Mucosa of descending colon (tissue), 3 donors: ENCODE results near the gene EXD1. TPM values are rescaled to one million over a fixed set of nuclear protein-coding genes. Genes with fewer than 3 reads are reported as not detected.
A peak's percentile ranks its signal among the peaks of the same experiment; 100 is the strongest.
"Not testable (repeated sequence)": the region's sequence is repeated elsewhere in the genome, so short reads cannot be mapped to it uniquely, and the experiment has no call there.

Experiments
- ATAC-seq: fragments of 200-7000 bp; cut with Tn5 transposase; one replicate; pipeline ENCODE4 v1.9.1; 2020; ENCODE audit warnings: mild to moderate bottlenecking, moderate library complexity
- DNase-seq, 3 donors: peaks; one replicate each; pipeline ENCODE4 v3.0.0-alpha.2; 2020
- H3K36me3 ChIP-seq: fragments of 200-600 bp; one replicate; pipeline ENCODE4 v1.8.0; 2021; ENCODE audit warnings: low read depth, mild to moderate bottlenecking
- H3K4me1 ChIP-seq: fragments of 200-600 bp; one replicate; pipeline ENCODE4 v1.8.0; 2021; ENCODE audit warnings: low read depth, mild to moderate bottlenecking
- H3K4me3 ChIP-seq: fragments of 200-600 bp; one replicate; pipeline ENCODE4 v1.8.0; 2021; ENCODE audit warnings: mild to moderate bottlenecking
- H3K9me3 ChIP-seq: fragments of 200-600 bp; one replicate; pipeline ENCODE4 v1.8.0; 2021; ENCODE audit warnings: mild to moderate bottlenecking
- intact Hi-C, 2 donors: fragments of 100-400 bp; cut with DNase I in 1 of 2; cut with micrococcal nuclease in 1 of 2; formaldehyde crosslinking; loops; one replicate each; pipeline versions ENCODE4 v1.11.0 to v1.11.1; 2022; cut with DNase I, micrococcal nuclease
- total RNA-seq, 3 donors: library from RNA; stranded (reverse); fragmentation: NEBNext Ultra II Directional in 2 of 3; extraction: Animal tissue kit (Norgen Biotek cat#: 25700) in 2 of 3; gene quantifications; one replicate each; pipeline versions ENCODE4 v1.2.1 to v1.2.4, GENCODE V29; 2021 to 2023
- TF ChIP-seq, protein P1 (sequence below): fragments of 200-600 bp; IDR thresholded peaks from one replicate; pipeline ENCODE4 v1.8.0; 2022; ENCODE audit warnings: antibody characterized with exemption, mild to moderate bottlenecking
- donor health status: DM: no; HTN: no; CAD: no; lungs with moderate emphysema.
- donor health status: DM: no; HTN: no; CAD: no.
- donor health status: DM: no; HTN: yes; CAD: no.

The EXD1 gene
- total RNA-seq, 3 donors from 2014 or later: not detected

DNA sequence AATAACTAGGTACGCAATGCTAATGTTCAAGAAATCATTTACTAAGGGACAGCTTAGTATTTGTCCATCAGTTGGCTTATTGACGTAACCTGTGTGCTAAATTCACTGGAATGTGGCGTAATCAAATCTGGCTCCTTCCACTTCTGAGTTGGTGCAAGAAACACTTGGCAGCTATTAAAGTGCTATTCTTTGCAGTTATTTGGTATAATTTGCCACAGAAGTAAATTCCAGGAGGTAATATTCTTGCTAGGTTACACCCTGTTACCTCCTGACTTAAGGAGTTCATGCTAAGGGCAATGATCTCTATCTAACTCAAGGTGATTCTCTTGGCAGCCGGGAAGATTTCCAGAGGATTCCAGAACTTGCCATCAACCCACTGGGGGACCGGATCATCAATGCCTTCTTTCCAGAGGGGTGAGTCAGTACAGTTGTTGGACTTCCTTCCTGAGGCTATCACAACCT, 26.1 kb upstream of the EXD1 start:
- DNase-seq (no peak), ATAC-seq (peak; percentile 13)
- peaks cover 20% of the 10 kb centered on the region for H3K4me1 ChIP-seq
- TF ChIP-seq, protein P1, sequence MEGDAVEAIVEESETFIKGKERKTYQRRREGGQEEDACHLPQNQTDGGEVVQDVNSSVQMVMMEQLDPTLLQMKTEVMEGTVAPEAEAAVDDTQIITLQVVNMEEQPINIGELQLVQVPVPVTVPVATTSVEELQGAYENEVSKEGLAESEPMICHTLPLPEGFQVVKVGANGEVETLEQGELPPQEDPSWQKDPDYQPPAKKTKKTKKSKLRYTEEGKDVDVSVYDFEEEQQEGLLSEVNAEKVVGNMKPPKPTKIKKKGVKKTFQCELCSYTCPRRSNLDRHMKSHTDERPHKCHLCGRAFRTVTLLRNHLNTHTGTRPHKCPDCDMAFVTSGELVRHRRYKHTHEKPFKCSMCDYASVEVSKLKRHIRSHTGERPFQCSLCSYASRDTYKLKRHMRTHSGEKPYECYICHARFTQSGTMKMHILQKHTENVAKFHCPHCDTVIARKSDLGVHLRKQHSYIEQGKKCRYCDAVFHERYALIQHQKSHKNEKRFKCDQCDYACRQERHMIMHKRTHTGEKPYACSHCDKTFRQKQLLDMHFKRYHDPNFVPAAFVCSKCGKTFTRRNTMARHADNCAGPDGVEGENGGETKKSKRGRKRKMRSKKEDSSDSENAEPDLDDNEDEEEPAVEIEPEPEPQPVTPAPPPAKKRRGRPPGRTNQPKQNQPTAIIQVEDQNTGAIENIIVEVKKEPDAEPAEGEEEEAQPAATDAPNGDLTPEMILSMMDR: no peak
- no peaks in the 10 kb centered on the region for H3K36me3 ChIP-seq
- H3K4me3 ChIP-seq: no peak overlapping the region
- intact Hi-C loops: no loop called here
- no peaks in the 10 kb centered on the region for H3K9me3 ChIP-seq

GRCh38 chr15:41256103-41256502, 25.5 kb upstream of the EXD1 start:
- Histone ChIP-seq H3K9me3 (no peaks in the 10 kb centered on the region), H3K4me3 (no peak overlapping the region), H3K4me1 (peaks cover 20% of the 10 kb centered on the region), H3K36me3 (no peaks in the 10 kb centered on the region)
- intact Hi-C loops: no loop called here
- ATAC-seq (no peak), DNase-seq (no peak)
- TF ChIP-seq, protein P1: no peak

DNA sequence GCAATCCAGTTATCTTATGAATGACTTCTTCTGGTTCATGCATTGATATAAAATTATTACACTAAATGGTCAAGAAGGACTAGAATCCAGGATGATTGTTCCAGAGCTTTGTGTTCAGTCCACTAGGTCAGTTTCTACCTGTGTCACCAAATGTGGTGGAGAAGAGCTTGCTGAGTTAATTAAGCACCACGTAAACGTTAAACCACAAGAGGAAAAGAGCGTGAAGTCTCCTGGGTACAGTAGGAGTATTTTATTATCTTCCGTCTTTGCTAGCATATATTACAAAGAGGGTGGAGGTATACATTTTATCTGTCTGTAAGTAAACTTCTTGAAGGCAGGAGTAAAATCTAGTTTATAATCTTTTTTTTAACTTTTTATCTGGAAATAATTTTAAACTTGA, 24.0 kb upstream of the EXD1 start:
- no peak overlapping the region for H3K4me3 ChIP-seq
- intact Hi-C loops: no loop called here
- no peaks in the 10 kb centered on the region for H3K9me3 ChIP-seq
- no peaks in the 10 kb centered on the region for H3K36me3 ChIP-seq
- ATAC-seq (no peak), DNase-seq (no peak)
- peaks cover 26% of the 10 kb centered on the region for H3K4me1 ChIP-seq
- TF ChIP-seq, protein P1: no peak

GRCh38 chr15:41251411-41251810, 20.9 kb upstream of the EXD1 start:
- ATAC-seq: no peak
- intact Hi-C loops: no loop called here
- no peak for DNase-seq
- Histone ChIP-seq H3K36me3 (no peaks in the 10 kb centered on the region), H3K4me1 (peaks cover 9% of the 10 kb centered on the region), H3K4me3 (no peak overlapping the region), H3K9me3 (no peaks in the 10 kb centered on the region)
- TF ChIP-seq, protein P1: no peak

- H3K9me3 ChIP-seq, H3K4me1 ChIP-seq, H3K4me3 ChIP-seq, H3K36me3 ChIP-seq, intact Hi-C loops: not testable (repeated sequence)
- DNase-seq: peak in 2 of 3 donors; percentile 53 to 56
- ATAC-seq: peak; percentile 80
These were observed 20.2 kb upstream of the EXD1 start for GRCh38 chr15:41250745-41251144.

GRCh38 chr15:41241221-41241964, 10.8 kb upstream of the EXD1 start:
- H3K9me3 ChIP-seq: no peaks in the 10 kb centered on the region
- intact Hi-C loops: no loop called here
- peaks cover 22% of the 10 kb centered on the region for H3K4me1 ChIP-seq
- DNase-seq (peak in 1 of 3 donors; percentile 70), ATAC-seq (peak; percentile 98)
- TF ChIP-seq, protein P1: no peak
- no peaks in the 10 kb centered on the region for H3K36me3 ChIP-seq
- no peak overlapping the region for H3K4me3 ChIP-seq
